ENCODE measurements around the gene MRPL54.

DNA sequence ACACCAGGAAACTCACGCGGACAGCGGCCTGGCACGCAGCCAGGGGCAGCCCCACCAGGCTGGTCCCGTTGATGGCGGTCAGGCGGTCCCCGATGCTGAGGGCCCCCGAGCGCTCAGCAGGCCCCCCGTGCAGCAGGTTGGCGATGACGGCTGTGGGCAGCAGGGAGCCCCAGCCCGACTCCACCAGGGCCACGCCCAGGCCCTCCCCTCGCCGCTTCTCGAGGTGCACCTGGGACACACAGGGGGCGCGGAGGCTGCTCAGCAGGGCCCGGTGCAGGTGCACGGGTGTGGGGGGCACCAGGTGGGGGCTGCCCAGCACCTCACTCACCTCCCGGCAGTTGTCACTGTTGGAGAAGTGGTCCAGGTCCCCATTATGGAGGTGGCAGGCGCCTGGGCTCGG is 10.0 kb upstream of the MRPL54 start:
- TF ChIP-seq, protein P1, sequence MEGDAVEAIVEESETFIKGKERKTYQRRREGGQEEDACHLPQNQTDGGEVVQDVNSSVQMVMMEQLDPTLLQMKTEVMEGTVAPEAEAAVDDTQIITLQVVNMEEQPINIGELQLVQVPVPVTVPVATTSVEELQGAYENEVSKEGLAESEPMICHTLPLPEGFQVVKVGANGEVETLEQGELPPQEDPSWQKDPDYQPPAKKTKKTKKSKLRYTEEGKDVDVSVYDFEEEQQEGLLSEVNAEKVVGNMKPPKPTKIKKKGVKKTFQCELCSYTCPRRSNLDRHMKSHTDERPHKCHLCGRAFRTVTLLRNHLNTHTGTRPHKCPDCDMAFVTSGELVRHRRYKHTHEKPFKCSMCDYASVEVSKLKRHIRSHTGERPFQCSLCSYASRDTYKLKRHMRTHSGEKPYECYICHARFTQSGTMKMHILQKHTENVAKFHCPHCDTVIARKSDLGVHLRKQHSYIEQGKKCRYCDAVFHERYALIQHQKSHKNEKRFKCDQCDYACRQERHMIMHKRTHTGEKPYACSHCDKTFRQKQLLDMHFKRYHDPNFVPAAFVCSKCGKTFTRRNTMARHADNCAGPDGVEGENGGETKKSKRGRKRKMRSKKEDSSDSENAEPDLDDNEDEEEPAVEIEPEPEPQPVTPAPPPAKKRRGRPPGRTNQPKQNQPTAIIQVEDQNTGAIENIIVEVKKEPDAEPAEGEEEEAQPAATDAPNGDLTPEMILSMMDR (IDR thresholded peaks at IDR 0.05 in 4 of 5, conservative IDR thresholded peaks at IDR 0.05 in 1 of 5): no peak
- no peak for TF ChIP-seq POLR2A (IDR thresholded peaks at IDR 0.05)
